ENCODE results near the gene LIN7B. TPM values are rescaled to one million over a fixed set of nuclear protein-coding genes. Genes with fewer than 3 reads are reported as not detected.
A peak's percentile ranks its signal among the peaks of the same experiment; 100 is the strongest.

Gene LIN7B
- total RNA-seq, 1 donor from 2014 or later: 32.6 TPM

DNA sequence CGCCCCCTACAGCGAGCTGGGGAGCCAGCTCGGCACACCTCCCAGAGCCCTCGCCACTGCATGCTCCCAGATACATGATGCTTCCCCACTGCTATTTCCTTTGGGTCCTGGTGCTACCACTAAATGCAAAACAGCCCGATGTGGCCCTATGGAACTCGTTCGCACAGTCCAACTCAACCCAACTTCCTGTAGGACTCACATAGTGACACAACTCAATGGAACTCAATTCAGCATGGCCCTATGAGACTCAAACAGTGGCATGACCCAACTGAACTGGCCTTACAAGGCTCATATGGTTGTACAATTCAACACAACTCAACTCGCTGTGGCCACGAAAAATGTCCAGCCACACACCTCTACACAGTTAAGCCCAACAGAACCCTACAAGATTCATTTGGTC is 45.1 kb upstream of the LIN7B start:
- Mint-ChIP-seq H3K4me3 (ENCODE audit: unreplicated experiment) (no peak overlapping the region), H3K36me3 (ENCODE audit: unreplicated experiment) (peaks cover 22% of the 10 kb centered on the region), H3K27me3 (ENCODE audit: unreplicated experiment) (peaks cover 24% of the 10 kb centered on the region), H3K27ac (ENCODE audit: unreplicated experiment) (no peak overlapping the region), H3K9me3 (ENCODE audit: unreplicated experiment) (peaks cover 3% of the 10 kb centered on the region), H3K4me1 (ENCODE audit: low read depth, unreplicated experiment) (peaks cover 12% of the 10 kb centered on the region)
- DNase-seq: no peak
- TF ChIP-seq, protein P1, sequence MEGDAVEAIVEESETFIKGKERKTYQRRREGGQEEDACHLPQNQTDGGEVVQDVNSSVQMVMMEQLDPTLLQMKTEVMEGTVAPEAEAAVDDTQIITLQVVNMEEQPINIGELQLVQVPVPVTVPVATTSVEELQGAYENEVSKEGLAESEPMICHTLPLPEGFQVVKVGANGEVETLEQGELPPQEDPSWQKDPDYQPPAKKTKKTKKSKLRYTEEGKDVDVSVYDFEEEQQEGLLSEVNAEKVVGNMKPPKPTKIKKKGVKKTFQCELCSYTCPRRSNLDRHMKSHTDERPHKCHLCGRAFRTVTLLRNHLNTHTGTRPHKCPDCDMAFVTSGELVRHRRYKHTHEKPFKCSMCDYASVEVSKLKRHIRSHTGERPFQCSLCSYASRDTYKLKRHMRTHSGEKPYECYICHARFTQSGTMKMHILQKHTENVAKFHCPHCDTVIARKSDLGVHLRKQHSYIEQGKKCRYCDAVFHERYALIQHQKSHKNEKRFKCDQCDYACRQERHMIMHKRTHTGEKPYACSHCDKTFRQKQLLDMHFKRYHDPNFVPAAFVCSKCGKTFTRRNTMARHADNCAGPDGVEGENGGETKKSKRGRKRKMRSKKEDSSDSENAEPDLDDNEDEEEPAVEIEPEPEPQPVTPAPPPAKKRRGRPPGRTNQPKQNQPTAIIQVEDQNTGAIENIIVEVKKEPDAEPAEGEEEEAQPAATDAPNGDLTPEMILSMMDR (IDR thresholded peaks at IDR 0.05; ENCODE audit: partially characterized antibody, unreplicated experiment): no peak

DNA sequence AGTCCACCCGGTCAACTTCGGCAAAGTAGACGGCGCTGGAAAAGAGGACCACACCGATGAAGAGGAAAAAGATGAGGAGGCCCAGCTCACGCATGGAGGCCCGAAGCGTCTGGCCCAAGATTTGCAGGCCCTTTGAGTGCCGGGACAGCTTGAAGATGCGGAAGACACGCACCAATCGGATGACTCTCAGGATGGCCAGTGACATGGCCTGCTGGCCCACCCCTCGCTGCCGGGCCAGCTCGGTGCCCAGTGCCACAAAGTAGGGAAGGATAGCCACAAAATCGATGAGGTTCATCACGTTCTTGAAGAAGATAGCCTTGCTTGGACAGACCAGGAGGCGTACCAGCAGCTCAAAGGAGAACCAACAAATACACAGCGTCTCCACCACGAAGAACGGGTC is 43.8 kb upstream of the LIN7B start:
- peaks cover 25% of the 10 kb centered on the region for H3K27me3 Mint-ChIP-seq (ENCODE audit: unreplicated experiment)
- peaks cover 22% of the 10 kb centered on the region for H3K36me3 Mint-ChIP-seq (ENCODE audit: unreplicated experiment)
- no peak overlapping the region for H3K27ac Mint-ChIP-seq (ENCODE audit: unreplicated experiment)
- H3K4me3 Mint-ChIP-seq (ENCODE audit: unreplicated experiment): no peak overlapping the region
- peaks cover 11% of the 10 kb centered on the region for H3K4me1 Mint-ChIP-seq (ENCODE audit: low read depth, unreplicated experiment)
- peaks cover 4% of the 10 kb centered on the region for H3K9me3 Mint-ChIP-seq (ENCODE audit: unreplicated experiment)
- DNase-seq: no peak
- TF ChIP-seq, protein P1 (IDR thresholded peaks at IDR 0.05; ENCODE audit: partially characterized antibody, unreplicated experiment): no peak

DNA sequence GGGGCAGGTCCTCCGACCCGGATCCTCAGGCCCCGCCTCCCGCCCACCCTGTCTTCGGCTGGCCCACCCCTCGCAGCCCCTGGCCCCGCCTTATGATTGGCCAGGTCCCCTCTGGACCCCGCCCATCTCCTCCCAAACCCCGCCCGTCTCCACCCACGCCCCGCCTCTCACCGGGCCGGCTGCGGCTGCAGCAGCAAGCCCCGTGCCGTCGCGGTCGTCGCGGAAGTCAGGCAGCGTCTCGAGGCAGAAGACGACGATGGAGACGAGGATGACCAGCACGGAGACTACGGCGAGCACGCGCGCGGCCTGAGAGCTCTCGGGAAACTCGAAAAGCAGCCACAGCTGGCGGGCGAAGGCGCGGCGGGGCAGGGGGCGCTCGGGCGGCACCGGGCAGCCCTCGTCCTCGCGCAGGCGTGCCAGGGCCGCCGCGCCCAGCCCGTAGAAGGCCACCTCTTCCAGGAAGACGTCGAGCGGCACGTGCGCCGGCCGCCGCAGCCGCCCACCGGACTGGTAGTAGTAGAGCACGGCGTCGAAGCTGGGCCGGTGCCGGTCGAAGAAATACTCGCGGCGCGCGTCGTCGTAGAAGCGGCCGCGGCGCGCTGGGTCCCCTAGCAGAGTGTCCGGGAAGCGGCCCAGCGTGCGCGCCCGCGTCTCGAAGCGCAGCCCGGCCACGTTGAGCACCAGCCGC is 42.2 kb upstream of the LIN7B start:
- TF ChIP-seq, protein P1 (IDR thresholded peaks at IDR 0.05; ENCODE audit: partially characterized antibody, unreplicated experiment): no peak
- H3K9me3 Mint-ChIP-seq (ENCODE audit: unreplicated experiment): peaks cover 4% of the 10 kb centered on the region
- H3K4me1 Mint-ChIP-seq (ENCODE audit: low read depth, unreplicated experiment): peaks cover 4% of the 10 kb centered on the region
- peaks cover 25% of the 10 kb centered on the region for H3K27me3 Mint-ChIP-seq (ENCODE audit: unreplicated experiment)
- no peak overlapping the region for H3K4me3 Mint-ChIP-seq (ENCODE audit: unreplicated experiment)
- peaks cover 22% of the 10 kb centered on the region for H3K36me3 Mint-ChIP-seq (ENCODE audit: unreplicated experiment)
- H3K27ac Mint-ChIP-seq (ENCODE audit: unreplicated experiment): no peak overlapping the region
- peak; percentile 59 for DNase-seq

DNA sequence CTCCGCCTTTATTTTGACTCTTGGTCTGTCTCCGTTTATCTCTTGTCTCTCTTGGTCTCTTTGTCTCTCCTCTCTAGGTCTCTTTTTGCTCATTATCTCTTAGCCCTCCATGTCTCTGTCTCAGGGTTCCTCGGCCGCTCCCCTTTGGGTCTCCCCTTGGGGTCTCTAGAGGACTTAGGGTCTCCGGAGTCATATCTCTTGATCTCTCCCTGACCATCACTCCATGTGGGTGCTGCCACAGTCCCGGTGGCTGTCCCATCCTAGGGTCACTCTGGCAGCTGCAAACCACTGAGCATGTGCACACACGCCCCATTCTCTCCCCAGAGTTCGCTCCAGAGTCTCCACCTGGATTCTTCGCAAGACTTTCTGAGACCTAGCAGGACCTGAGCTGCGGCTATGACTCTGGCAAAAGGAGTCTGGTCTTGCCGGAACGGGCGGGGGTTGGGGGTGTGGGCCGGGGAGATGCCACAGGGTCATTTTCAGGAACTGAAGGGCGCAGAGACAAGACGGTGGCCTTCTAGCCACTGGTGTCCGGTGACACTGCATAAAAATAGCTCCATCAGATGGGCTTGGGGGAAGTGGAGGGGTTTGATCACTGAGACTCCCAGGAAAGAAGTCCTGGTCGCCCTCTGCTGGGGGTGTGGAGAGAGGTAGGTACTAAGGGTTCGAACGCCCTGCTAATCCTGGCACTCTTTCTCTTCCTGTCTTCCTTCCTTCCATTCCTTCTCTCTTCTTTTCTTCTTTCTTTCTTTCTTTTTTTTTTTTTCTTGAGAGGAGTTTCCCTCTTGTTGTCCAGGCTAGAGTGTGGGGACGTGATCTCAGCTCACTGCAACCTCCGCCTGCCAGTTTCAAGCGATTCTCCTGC is 40.4 kb upstream of the LIN7B start:
- H3K4me3 Mint-ChIP-seq (ENCODE audit: unreplicated experiment): peak overlapping the region; percentile 43

More for the DNA sequence above, 40.4 kb upstream of the LIN7B start:
- DNase-seq: peak; percentile 51
- Mint-ChIP-seq H3K27me3 (ENCODE audit: unreplicated experiment) (peaks cover 22% of the 10 kb centered on the region), H3K27ac (ENCODE audit: unreplicated experiment) (peak overlapping the region; percentile 13), H3K4me1 (ENCODE audit: low read depth, unreplicated experiment) (no peaks in the 10 kb centered on the region), H3K36me3 (ENCODE audit: unreplicated experiment) (peaks cover 18% of the 10 kb centered on the region), H3K9me3 (ENCODE audit: unreplicated experiment) (peaks cover 7% of the 10 kb centered on the region)
- TF ChIP-seq, protein P1 (IDR thresholded peaks at IDR 0.05; ENCODE audit: partially characterized antibody, unreplicated experiment): no peak

Data from glutamatergic neuron (in vitro differentiated cells).